GM12878 (cell line): ENCODE data around the gene MPZL1. TPM values are rescaled to one million over a fixed set of nuclear protein-coding genes. Genes with fewer than 3 reads are reported as not detected.

Source experiments
- ATAC-seq: fragments of 200-7000 bp; cut with Tn5 transposase; 3 replicates; pipeline ENCODE4 v1.9.1; 2020; ENCODE audit warnings: mild to moderate bottlenecking, moderate library complexity
- BruUV-seq: library from RNA; stranded (reverse); fragments of 400-500 nt; replicated peaks from 2 replicates; lab custom pipeline; 2021; lab: Mats Ljungman, UMichigan
- CTCF ChIA-PET: fragments of 300-600 bp; sonication (Branson Sonifier 250); formaldehyde crosslinking; extraction: SDS; loops from one replicate; lab custom pipeline; 2021; ENCODE audit warnings: inconsistent platforms; lab: Yijun Ruan, JAX
- POLR2A ChIA-PET: fragments of 350-600 bp; formaldehyde crosslinking; extraction: SDS; loops from one replicate; lab custom pipeline; 2021; ENCODE audit warnings: inconsistent platforms; lab: Charles Lee
- RAD21 ChIA-PET: fragments of 300-600 bp; sonication (Branson Sonifier 250); formaldehyde crosslinking; loops from one replicate; lab custom pipeline; 2023; ENCODE audit warnings: antibody characterized with exemption; ENCODE audit not compliant: unreplicated experiment; lab: Charles Lee
- SMC1A ChIA-PET: fragments of 300-600 bp; sonication (Branson Sonifier 250); formaldehyde crosslinking; loops from one replicate; lab custom pipeline; 2023; ENCODE audit not compliant: unreplicated experiment, uncharacterized antibody; lab: Charles Lee
- DNase-seq: peaks from one replicate; pipeline ENCODE4 v3.0.0-alpha.2; 2011; ENCODE audit warnings: low read depth, low spot score
- FAIRE-seq: peaks from 3 replicates; lab custom pipeline; 2011; peaks lifted over from hg19 to GRCh38; lab: Jason Lieb, UNC
- H2AFZ ChIP-seq: 2 replicates; pipeline ENCODE4 v1.6.0; 2011; ENCODE audit warnings: low read depth, low read length, control low read depth; ENCODE audit not compliant: control insufficient read depth
- H3K27ac ChIP-seq: 2 replicates; pipeline ENCODE4 v1.5.1; 2011; ENCODE audit warnings: control low read depth; ENCODE audit not compliant: control insufficient read depth, insufficient read depth
- H3K27me3 ChIP-seq, 2 experiments: replicated peaks in 1 of 2; 2 replicates each; pipeline versions ENCODE4 v1.6.0 to v1.6.1; 2011; ENCODE audit warnings: low read length in 1 of 2; ENCODE audit not compliant: control insufficient read depth in 2 of 2, insufficient read depth in 2 of 2
- H3K36me3 ChIP-seq, 2 experiments: 2 replicates each; pipeline ENCODE4 v1.5.1; 2011; ENCODE audit warnings: low read length in 1 of 2; ENCODE audit not compliant: control insufficient read depth in 2 of 2, insufficient read depth in 2 of 2
- H3K4me1 ChIP-seq: 2 replicates; pipeline ENCODE4 v1.6.1; 2011; ENCODE audit warnings: mild to moderate bottlenecking, low read length, moderate library complexity, mixed read lengths; ENCODE audit not compliant: control insufficient read depth, insufficient read depth
- H3K4me2 ChIP-seq: 2 replicates; pipeline ENCODE4 v1.6.0; 2011; ENCODE audit warnings: control low read depth; ENCODE audit not compliant: control insufficient read depth, insufficient read depth
- H3K4me3 ChIP-seq: fragments of 200-600 bp; sonication (generic); 2 replicates; pipeline ENCODE4 v1.5.1; 2016
- H3K79me2 ChIP-seq: 2 replicates; pipeline ENCODE4 v1.6.0; 2011; ENCODE audit warnings: low read length; ENCODE audit not compliant: control insufficient read depth, insufficient read depth
- H3K9ac ChIP-seq: 2 replicates; pipeline ENCODE4 v1.8.0; 2011; ENCODE audit warnings: low read length, control low read depth, mixed read lengths; ENCODE audit not compliant: control insufficient read depth, insufficient read depth
- H3K9me3 ChIP-seq: replicated peaks from 3 replicates; pipeline ENCODE4 v1.5.1; 2011; ENCODE audit warnings: mild to moderate bottlenecking, low read length; ENCODE audit not compliant: control insufficient read depth, insufficient read depth
- H4K20me1 ChIP-seq: 2 replicates; pipeline ENCODE4 v1.6.0; 2011; ENCODE audit not compliant: control insufficient read depth, insufficient read depth
- DPF2 ChIP-seq: fragments of 450-650 bp; IDR thresholded peaks from 2 replicates; pipeline ENCODE4 v1.6.1; 2017; ENCODE audit warnings: mild to moderate bottlenecking
- ETV6 ChIP-seq, 2 experiments: fragments of 450-650 bp in 1 of 2; IDR thresholded peaks in 1 of 2; conservative IDR thresholded peaks in 1 of 2; 2 replicates each; pipeline ENCODE4 v1.6.1; 2014; ENCODE audit warnings: antibody characterized with exemption in 1 of 2, borderline replicate concordance in 1 of 2, low read depth in 1 of 2, mild to moderate bottlenecking in 1 of 2, moderate library complexity in 1 of 2
- FOS ChIP-seq: IDR thresholded peaks from 3 replicates; pipeline ENCODE4 v1.6.1; 2011; ENCODE audit warnings: borderline replicate concordance; ENCODE audit not compliant: insufficient read length; ENCODE audit errors: extremely low read depth
- GATAD2B ChIP-seq: fragments of 450-650 bp; conservative IDR thresholded peaks from 2 replicates; pipeline ENCODE4 v1.6.1; 2017; ENCODE audit warnings: low read depth, mild to moderate bottlenecking, moderate library complexity
- JUND ChIP-seq: IDR thresholded peaks from 2 replicates; pipeline ENCODE4 v1.6.1; 2012; ENCODE audit warnings: low read depth, mild to moderate bottlenecking, low read length, improper control_type of control experiment, moderate library complexity
- KLF5 ChIP-seq: fragments of 450-650 bp; IDR thresholded peaks from 2 replicates; pipeline ENCODE4 v1.6.1; 2014; ENCODE audit warnings: mild to moderate bottlenecking; ENCODE audit not compliant: partially characterized antibody
- MYC ChIP-seq: IDR thresholded peaks from 2 replicates; pipeline ENCODE4 v1.6.1; 2011; ENCODE audit warnings: mild to moderate bottlenecking, low read length, moderate library complexity, inconsistent platforms; ENCODE audit not compliant: insufficient read depth, insufficient replicate concordance, insufficient read length, severe bottlenecking
- NR2C1 ChIP-seq: fragments of 450-650 bp; IDR thresholded peaks from 2 replicates; pipeline ENCODE4 v1.6.1; 2017; ENCODE audit warnings: antibody characterized with exemption, mild to moderate bottlenecking, moderate library complexity
- POLR2AphosphoS2 ChIP-seq: IDR thresholded peaks from 2 replicates; pipeline ENCODE4 v1.6.1; 2011; ENCODE audit warnings: low read depth, mild to moderate bottlenecking, low read length, improper control_type of control experiment, moderate library complexity
- RUNX3 ChIP-seq: IDR thresholded peaks from 2 replicates; pipeline ENCODE4 v1.6.1; 2012; ENCODE audit warnings: low read length, inconsistent platforms
- SIN3A ChIP-seq: IDR thresholded peaks from 2 replicates; pipeline ENCODE4 v1.6.1; 2012; ENCODE audit warnings: low read depth, low read length, improper control_type of control experiment
- TAF1 ChIP-seq: IDR thresholded peaks from 2 replicates; pipeline ENCODE4 v1.6.1; 2011; ENCODE audit warnings: mild to moderate bottlenecking, low read depth, low read length, borderline replicate concordance
- USF1 ChIP-seq: IDR thresholded peaks from 2 replicates; pipeline ENCODE4 v1.6.1; 2011; ENCODE audit warnings: borderline replicate concordance, low read depth, mild to moderate bottlenecking, moderate library complexity, mixed read lengths, low read length; ENCODE audit not compliant: insufficient read depth; ENCODE audit errors: extremely low read length
- ZBED1 ChIP-seq: IDR thresholded peaks from 2 replicates; pipeline ENCODE4 v1.6.1; 2016; ENCODE audit warnings: borderline replicate concordance
- WGBS: methylation state at CpG from one replicate; pipeline ENCODE4 v1.1.6; 2016; ENCODE audit warnings: low lambda C conversion rate; ENCODE audit not compliant: insufficient replicate concordance, insufficient coverage; ENCODE audit errors: missing lambda C conversion rate; 5-methylcytosine and 5-hydroxymethylcytosine counted together
- in situ Hi-C: fragments of 300-500 bp; cut with MboI; formaldehyde crosslinking; loops from 9 replicates; pipeline ENCODE4 v1.14.3; 2018; ENCODE audit warnings: mixed read lengths
- intact Hi-C: fragments of 100-400 bp; cut with micrococcal nuclease; formaldehyde crosslinking; loops from one replicate; pipeline ENCODE4 v1.14.2; 2022; ENCODE audit not compliant: unreplicated experiment
- polyA plus RNA-seq, 11 experiments: library from polyadenylated mRNA; depleted of rRNA in 4 of 11; unstranded in 6 of 11; stranded (reverse) in 5 of 11; fragments of >200 nt; fragmentation: Nextera tagmentation in 4 of 11; fragmentation: Illumina TruSeq in 1 of 11; extraction: Ambion mirVana in 4 of 11; extraction: Trizol in 1 of 11; gene quantifications; 1 replicate in 1 of 11; 2 replicates in 10 of 11; pipeline versions ENCODE4 v1.2.1 to v1.2.3, GENCODE V29; 2011 to 2016; ENCODE audit warnings: inconsistent platforms in 2 of 11, missing spikeins in 2 of 11, low read depth in 1 of 11
- total RNA-seq, 4 experiments: library from RNA; depleted of rRNA in 3 of 4; stranded (reverse); fragments of >200 nt in 3 of 4; fragmentation: Illumina TruSeq in 1 of 4; extraction: Trizol in 1 of 4; gene quantifications; 2 replicates each; pipeline versions ENCODE4 v1.2.1 to v1.2.3, GENCODE V29; 2013 to 2021

Gene MPZL1
- total and polyA plus RNA-seq, 10 of the 15 experiments (the other 5 are each of a cell fraction or from before 2014, with no cell fraction given) = 9.8 to 60.9 (median 45.9) TPM

- H4K20me1 ChIP-seq = no peaks in the 10 kb centered on the region
- BruUV-seq = no TSS peak
- FAIRE-seq = peak; percentile 86
- 95% methylated on average over 1 of the region's 1 CpG for WGBS
- DNase-seq = no peak
- ChIA-PET SMC1A (interaction anchor here (0.7 to 1.7 kb wide), 6 partner anchors 8 to 58 kb away, joined by 3 to 8 read pairs (median 4); no protein-coding TSS in a partner anchor), RAD21 (no interaction called here)
- no peak for ATAC-seq
- H3K4me1 ChIP-seq = no peaks in the 10 kb centered on the region
- TF ChIP-seq NR2C1 (no peak), USF1 (no peak), POLR2AphosphoS2 (no peak)
- TF ChIP-seq, all 136 proteins: peak for 0
- Histone ChIP-seq H3K9ac (no peak overlapping the region), H3K36me3 (peaks cover 13 to 25% of the 10 kb centered on the region in 2 experiments), H2AFZ (no peak overlapping the region), H3K79me2 (no peaks in the 10 kb centered on the region), H3K27ac (no peak overlapping the region), H3K9me3 (no peaks in the 10 kb centered on the region), H3K4me3 (no peak overlapping the region), H3K4me2 (no peak overlapping the region), H3K27me3 (no peaks in the 10 kb centered on the region)
- intact Hi-C loops (no loop called here), in situ Hi-C loops (no loop called here)
- POLR2A ChIA-PET = interaction anchor here (0.6 to 1.3 kb wide), 2 partner anchors 14 kb away, joined by 4 to 6 read pairs; no protein-coding TSS in a partner anchor
- CTCF ChIA-PET = interaction anchor here (1.2 kb wide), 1 partner anchor 15 kb away, joined by 3 read pairs; no protein-coding TSS in a partner anchor
These were observed 54.4 kb downstream of the MPZL1 start for GRCh38 chr1:167776151-167776550.

GRCh38 chr1:167776616-167777268, 55.0 kb downstream of the MPZL1 start:
- Histone ChIP-seq H2AFZ (no peak overlapping the region), H3K79me2 (no peaks in the 10 kb centered on the region), H3K4me2 (no peak overlapping the region), H3K4me1 (no peaks in the 10 kb centered on the region), H3K27me3 (no peaks in the 10 kb centered on the region), H3K36me3 (peaks cover 12 to 25% of the 10 kb centered on the region in 2 experiments), H3K9me3 (no peaks in the 10 kb centered on the region), H3K9ac (no peak overlapping the region), H3K4me3 (no peak overlapping the region), H3K27ac (no peak overlapping the region), H4K20me1 (no peaks in the 10 kb centered on the region)
- intact Hi-C loops (no loop called here), in situ Hi-C loops (no loop called here)
- ATAC-seq (no peak), FAIRE-seq (no peak), DNase-seq (no peak)
- BruUV-seq = no TSS peak
- CTCF ChIA-PET = interaction anchor here (1.2 kb wide), 1 partner anchor 15 kb away, joined by 3 read pairs; no protein-coding TSS in a partner anchor
- WGBS = 100% methylated on average over 1 of the region's 1 CpG
- SMC1A ChIA-PET = interaction anchor here (0.7 to 1.7 kb wide), 6 partner anchors 8 to 58 kb away, joined by 3 to 8 read pairs (median 4); no protein-coding TSS in a partner anchor
- POLR2A ChIA-PET = interaction anchor here (0.6 kb wide), 1 partner anchor 13 kb away, joined by 6 read pairs; no protein-coding TSS in a partner anchor
- RAD21 ChIA-PET = no interaction called here
- TF ChIP-seq ETV6 (conservative IDR thresholded peaks at IDR 0.05 in 1 of 2, IDR thresholded peaks at IDR 0.05 in 1 of 2; ENCODE audit: borderline replicate concordance in 1 of 2, low read depth in 1 of 2) (no peak), RUNX3 (no peak), JUND (no peak), DPF2 (no peak), ZBED1 (no peak), FOS (no peak), TAF1 (no peak), KLF5 (no peak), GATAD2B (no peak), MYC (no peak), SIN3A (no peak)
